Activated B cell treated with CpG ODN at 0.5 μM for 24 hours (primary cell): Measurements from ENCODE around the gene ADCY5. TPM values are rescaled to one million over a fixed set of nuclear protein-coding genes. Genes with fewer than 3 reads are reported as not detected.

Source experiments
- ATAC-seq: fragments of 200-7000 bp; cut with Tn5 transposase; one replicate; pipeline ENCODE4 v1.10.0; 2021; ENCODE audit warnings: low read depth, mild to moderate bottlenecking, moderate library complexity
- CTCF ChIA-PET: fragments of 350-600 bp; sonication (Branson Sonifier 250); formaldehyde crosslinking; loops from one replicate; lab custom pipeline; 2021; ENCODE audit warnings: antibody characterized with exemption; lab: Charles Lee
- POLR2A ChIA-PET: fragments of 350-600 bp; sonication (Branson Sonifier 250); formaldehyde crosslinking; loops from one replicate; lab custom pipeline; 2021; ENCODE audit warnings: antibody characterized with exemption; lab: Charles Lee
- DNase-seq: peaks from one replicate; pipeline ENCODE4 v3.0.0; 2022
- H3K27ac Mint-ChIP-seq: one replicate; pipeline ENCODE4 v1.8.0; 2020; ENCODE audit warnings: mixed read lengths
- H3K27me3 Mint-ChIP-seq: one replicate; pipeline ENCODE4 v1.8.0; 2021; ENCODE audit warnings: mixed read lengths
- H3K36me3 Mint-ChIP-seq: one replicate; pipeline ENCODE4 v1.8.0; 2021; ENCODE audit warnings: low read depth, mixed read lengths
- H3K4me1 Mint-ChIP-seq: one replicate; pipeline ENCODE4 v1.8.0; 2021; ENCODE audit warnings: mixed read lengths
- H3K4me3 Mint-ChIP-seq: one replicate; pipeline ENCODE4 v1.8.0; 2020; ENCODE audit warnings: mild to moderate bottlenecking, mixed read lengths
- H3K9me3 Mint-ChIP-seq: one replicate; pipeline ENCODE4 v1.8.0; 2020; ENCODE audit warnings: mixed read lengths
- intact Hi-C: fragments of 100-400 bp; cut with micrococcal nuclease; formaldehyde crosslinking; loops from one replicate; pipeline ENCODE4 v1.15.1; 2024
- total RNA-seq: library from RNA; stranded (reverse); gene quantifications from 2 replicates; pipeline ENCODE4 v1.2.3, GENCODE V29; 2022
- TF ChIP-seq, protein P1 (sequence below): fragments of 200-600 bp; IDR thresholded peaks from one replicate; pipeline ENCODE4 v1.8.0; 2022; ENCODE audit warnings: antibody characterized with exemption, mild to moderate bottlenecking

Gene ADCY5
- total RNA-seq, 1 donor from 2014 or later: not detected

- intact Hi-C loops: no loop called here
- no peaks in the 10 kb centered on the region for H3K9me3 Mint-ChIP-seq
- H3K27me3 Mint-ChIP-seq: peaks cover 15% of the 10 kb centered on the region
- TF ChIP-seq, protein P1, sequence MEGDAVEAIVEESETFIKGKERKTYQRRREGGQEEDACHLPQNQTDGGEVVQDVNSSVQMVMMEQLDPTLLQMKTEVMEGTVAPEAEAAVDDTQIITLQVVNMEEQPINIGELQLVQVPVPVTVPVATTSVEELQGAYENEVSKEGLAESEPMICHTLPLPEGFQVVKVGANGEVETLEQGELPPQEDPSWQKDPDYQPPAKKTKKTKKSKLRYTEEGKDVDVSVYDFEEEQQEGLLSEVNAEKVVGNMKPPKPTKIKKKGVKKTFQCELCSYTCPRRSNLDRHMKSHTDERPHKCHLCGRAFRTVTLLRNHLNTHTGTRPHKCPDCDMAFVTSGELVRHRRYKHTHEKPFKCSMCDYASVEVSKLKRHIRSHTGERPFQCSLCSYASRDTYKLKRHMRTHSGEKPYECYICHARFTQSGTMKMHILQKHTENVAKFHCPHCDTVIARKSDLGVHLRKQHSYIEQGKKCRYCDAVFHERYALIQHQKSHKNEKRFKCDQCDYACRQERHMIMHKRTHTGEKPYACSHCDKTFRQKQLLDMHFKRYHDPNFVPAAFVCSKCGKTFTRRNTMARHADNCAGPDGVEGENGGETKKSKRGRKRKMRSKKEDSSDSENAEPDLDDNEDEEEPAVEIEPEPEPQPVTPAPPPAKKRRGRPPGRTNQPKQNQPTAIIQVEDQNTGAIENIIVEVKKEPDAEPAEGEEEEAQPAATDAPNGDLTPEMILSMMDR: no peak
- ChIA-PET POLR2A (no interaction called here), CTCF (no interaction called here)
- H3K4me1 Mint-ChIP-seq: no peaks in the 10 kb centered on the region
- H3K4me3 Mint-ChIP-seq: no peak overlapping the region
- DNase-seq: no peak
- ATAC-seq: no peak
- H3K36me3 Mint-ChIP-seq: no peaks in the 10 kb centered on the region
- H3K27ac Mint-ChIP-seq: no peak overlapping the region
Measured at GRCh38 chr3:123388811-123389627, 59.9 kb downstream of the ADCY5 start.

DNA sequence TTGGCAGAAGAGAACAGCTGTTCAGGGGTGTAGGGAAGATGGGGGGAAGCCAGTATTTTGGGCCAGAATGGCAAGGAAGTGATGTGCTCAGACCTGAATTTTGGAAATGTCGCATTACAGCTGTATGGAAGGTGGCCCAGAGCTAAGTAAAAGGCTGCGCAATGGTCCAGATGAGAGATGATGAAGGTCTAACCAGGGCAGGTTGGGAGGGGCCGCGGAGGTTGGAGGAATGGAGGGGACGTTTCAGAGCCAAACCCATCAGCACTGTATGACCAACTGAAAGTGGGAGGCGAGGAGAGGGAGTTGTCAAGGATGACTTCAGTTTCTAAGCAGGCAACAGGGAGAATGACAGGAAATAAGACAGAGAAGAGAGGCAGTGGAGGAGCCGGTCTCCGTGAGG, 60.8 kb downstream of the ADCY5 start:
- ATAC-seq: no peak
- H3K4me1 Mint-ChIP-seq: no peaks in the 10 kb centered on the region
- peaks cover 18% of the 10 kb centered on the region for H3K27me3 Mint-ChIP-seq
- H3K36me3 Mint-ChIP-seq: no peaks in the 10 kb centered on the region
- TF ChIP-seq, protein P1: no peak
- CTCF ChIA-PET: no interaction called here
- no peak overlapping the region for H3K4me3 Mint-ChIP-seq
- intact Hi-C loops: no loop called here
- H3K27ac Mint-ChIP-seq: no peak overlapping the region
- POLR2A ChIA-PET: no interaction called here
- DNase-seq: no peak
- H3K9me3 Mint-ChIP-seq: no peaks in the 10 kb centered on the region

GRCh38 chr3:123387532-123387931, 61.4 kb downstream of the ADCY5 start:
- intact Hi-C loops: no loop called here
- Mint-ChIP-seq H3K4me3 (no peak overlapping the region), H3K36me3 (no peaks in the 10 kb centered on the region), H3K27me3 (peaks cover 18% of the 10 kb centered on the region), H3K4me1 (no peaks in the 10 kb centered on the region), H3K27ac (no peak overlapping the region), H3K9me3 (no peaks in the 10 kb centered on the region)
- TF ChIP-seq, protein P1: no peak
- CTCF ChIA-PET: no interaction called here
- POLR2A ChIA-PET: no interaction called here
- no peak for ATAC-seq
- no peak for DNase-seq

GRCh38 chr3:123386477-123387040, 62.3 kb downstream of the ADCY5 start:
- POLR2A ChIA-PET: no interaction called here
- intact Hi-C loops: no loop called here
- no peak overlapping the region for H3K27ac Mint-ChIP-seq
- DNase-seq: no peak
- no peaks in the 10 kb centered on the region for H3K36me3 Mint-ChIP-seq
- H3K9me3 Mint-ChIP-seq: no peaks in the 10 kb centered on the region
- peaks cover 18% of the 10 kb centered on the region for H3K27me3 Mint-ChIP-seq
- no peak for ATAC-seq
- TF ChIP-seq, protein P1: no peak
- H3K4me1 Mint-ChIP-seq: no peaks in the 10 kb centered on the region
- H3K4me3 Mint-ChIP-seq: no peak overlapping the region
- CTCF ChIA-PET: no interaction called here

DNA sequence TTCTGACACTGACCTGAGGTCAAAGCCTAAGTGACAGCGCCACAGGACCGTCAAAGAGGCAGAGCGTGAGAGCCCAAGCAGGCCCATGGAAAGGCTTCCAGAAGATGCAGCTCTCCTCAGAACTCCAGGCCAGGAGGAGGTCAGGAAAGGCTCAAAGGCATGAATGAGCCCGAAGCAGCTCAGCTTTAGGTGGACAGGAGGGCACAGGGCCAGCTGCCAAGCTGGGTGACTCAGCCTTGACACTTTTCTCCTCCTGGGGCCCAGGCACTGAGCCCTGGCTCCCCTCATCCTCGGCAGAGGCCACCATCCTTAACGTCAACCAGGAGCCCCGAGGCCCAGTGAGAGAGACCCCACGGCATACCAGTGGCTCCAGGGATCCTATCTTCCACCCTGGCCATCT, 62.9 kb downstream of the ADCY5 start:
- DNase-seq: no peak
- CTCF ChIA-PET: no interaction called here
- H3K4me1 Mint-ChIP-seq: no peaks in the 10 kb centered on the region
- H3K36me3 Mint-ChIP-seq: no peaks in the 10 kb centered on the region
- H3K4me3 Mint-ChIP-seq: no peak overlapping the region
- intact Hi-C loops: no loop called here
- H3K27me3 Mint-ChIP-seq: peaks cover 16% of the 10 kb centered on the region
- ATAC-seq: no peak
- H3K9me3 Mint-ChIP-seq: no peaks in the 10 kb centered on the region
- H3K27ac Mint-ChIP-seq: no peak overlapping the region
- TF ChIP-seq, protein P1: no peak
- POLR2A ChIA-PET: no interaction called here
